Mammary microvascular endothelial cell (primary cell): ENCODE data around the gene CDYL. TPM values are rescaled to one million over a fixed set of nuclear protein-coding genes. Genes with fewer than 3 reads are reported as not detected.

ENCODE experiments used
- total RNA-seq: library from RNA; depleted of rRNA; stranded (reverse); fragments of >200 nt; gene quantifications from 2 replicates; pipeline ENCODE4 v1.2.3, GENCODE V29; 2015

Gene CDYL, protein sequence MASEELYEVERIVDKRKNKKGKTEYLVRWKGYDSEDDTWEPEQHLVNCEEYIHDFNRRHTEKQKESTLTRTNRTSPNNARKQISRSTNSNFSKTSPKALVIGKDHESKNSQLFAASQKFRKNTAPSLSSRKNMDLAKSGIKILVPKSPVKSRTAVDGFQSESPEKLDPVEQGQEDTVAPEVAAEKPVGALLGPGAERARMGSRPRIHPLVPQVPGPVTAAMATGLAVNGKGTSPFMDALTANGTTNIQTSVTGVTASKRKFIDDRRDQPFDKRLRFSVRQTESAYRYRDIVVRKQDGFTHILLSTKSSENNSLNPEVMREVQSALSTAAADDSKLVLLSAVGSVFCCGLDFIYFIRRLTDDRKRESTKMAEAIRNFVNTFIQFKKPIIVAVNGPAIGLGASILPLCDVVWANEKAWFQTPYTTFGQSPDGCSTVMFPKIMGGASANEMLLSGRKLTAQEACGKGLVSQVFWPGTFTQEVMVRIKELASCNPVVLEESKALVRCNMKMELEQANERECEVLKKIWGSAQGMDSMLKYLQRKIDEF
- 22.9 and 25.8 TPM in 2 replicates for total RNA-seq

DNA sequence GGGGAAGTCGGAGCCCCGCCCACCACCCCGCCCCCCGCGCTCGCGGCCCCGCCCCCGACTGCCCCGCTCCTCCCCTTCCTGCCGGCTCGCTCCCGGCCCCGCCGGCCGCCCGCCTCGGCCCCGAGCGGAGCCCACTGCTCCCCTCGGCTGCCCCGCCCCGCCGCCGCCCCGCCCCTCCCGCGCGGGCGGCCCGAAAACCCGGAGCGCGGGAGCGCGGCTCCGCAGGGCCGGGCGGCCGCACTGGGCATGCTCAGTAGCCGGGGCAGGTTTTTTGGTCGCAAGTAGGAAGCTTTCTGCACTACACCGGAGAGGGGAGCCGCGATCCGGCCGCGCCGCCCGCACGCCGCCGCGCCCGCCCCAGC lies at the start of gene CDYL:
Gene CDYL (plus strand): TSS at position 274 of the 362 bp plus-strand sequence. CDS start 380 bp downstream, outside the sequence.

GRCh38 chr6:5003604-5004372 lies 227.6 kb downstream of the CDYL start, which contains the start of gene RPP40:
RPP40 (minus strand) TSS chr6:5004037; CDS start chr6:5004002, 35 bp downstream.

Other genes starting within 250 kb of the CDYL start
- gene RPP40, start 227.6 kb downstream of the CDYL start, total RNA-seq = 30.6 and 38.1 TPM in 2 replicates